Sigmoid colon (tissue), 4 donors: Measurements from ENCODE around the gene CILP2.

Experiments used
- EP300 ChIP-seq, 4 donors: sonication (generic); formaldehyde crosslinking; IDR thresholded peaks; one replicate each; pipeline ENCODE4 v1.6.1; 2017; ENCODE audit warnings: antibody characterized with exemption in 4 of 4
- POLR2A ChIP-seq, 2 donors: fragments of 450-650 bp; IDR thresholded peaks; one replicate each; pipeline ENCODE4 v1.6.1; 2016; ENCODE audit warnings: antibody characterized with exemption in 2 of 2, mild to moderate bottlenecking in 2 of 2, moderate library complexity in 2 of 2
- POLR2AphosphoS5 ChIP-seq, 4 donors: sonication (generic); formaldehyde crosslinking; IDR thresholded peaks; one replicate each; pipeline ENCODE4 v1.6.1; 2017; ENCODE audit warnings: antibody characterized with exemption in 4 of 4
- TF ChIP-seq, protein P1 (sequence below), 4 experiments: fragments of 450-650 bp in 3 of 4; fragments of 200-600 bp in 1 of 4; IDR thresholded peaks; one replicate each; pipeline ENCODE4 v1.5.1; 2016 to 2019; ENCODE audit warnings: antibody characterized with exemption in 4 of 4, mild to moderate bottlenecking in 3 of 4, moderate library complexity in 2 of 4

DNA sequence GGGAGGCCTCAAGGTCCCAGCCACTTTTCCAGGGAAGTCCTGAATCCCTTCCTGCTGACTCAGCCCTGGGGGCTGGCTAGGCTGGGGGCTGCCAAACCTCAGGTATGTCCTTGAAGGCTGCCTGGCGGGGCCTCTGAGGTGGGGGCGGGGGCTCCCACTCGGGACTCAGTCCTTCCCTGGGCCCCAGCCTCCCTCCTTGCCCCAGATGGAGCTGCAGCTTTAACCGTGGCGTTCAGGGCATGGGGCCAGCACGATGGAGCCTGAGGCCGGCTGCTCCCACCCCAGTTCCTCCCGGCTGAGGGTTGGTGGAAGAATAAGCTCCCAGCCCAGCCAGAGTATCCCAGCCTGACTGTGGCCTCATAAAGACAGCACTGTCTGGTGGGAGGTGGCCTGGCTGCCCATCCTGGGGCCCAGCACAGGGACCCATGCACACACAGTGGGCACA lies 12.4 kb downstream of the CILP2 start:
- TF ChIP-seq, protein P1, sequence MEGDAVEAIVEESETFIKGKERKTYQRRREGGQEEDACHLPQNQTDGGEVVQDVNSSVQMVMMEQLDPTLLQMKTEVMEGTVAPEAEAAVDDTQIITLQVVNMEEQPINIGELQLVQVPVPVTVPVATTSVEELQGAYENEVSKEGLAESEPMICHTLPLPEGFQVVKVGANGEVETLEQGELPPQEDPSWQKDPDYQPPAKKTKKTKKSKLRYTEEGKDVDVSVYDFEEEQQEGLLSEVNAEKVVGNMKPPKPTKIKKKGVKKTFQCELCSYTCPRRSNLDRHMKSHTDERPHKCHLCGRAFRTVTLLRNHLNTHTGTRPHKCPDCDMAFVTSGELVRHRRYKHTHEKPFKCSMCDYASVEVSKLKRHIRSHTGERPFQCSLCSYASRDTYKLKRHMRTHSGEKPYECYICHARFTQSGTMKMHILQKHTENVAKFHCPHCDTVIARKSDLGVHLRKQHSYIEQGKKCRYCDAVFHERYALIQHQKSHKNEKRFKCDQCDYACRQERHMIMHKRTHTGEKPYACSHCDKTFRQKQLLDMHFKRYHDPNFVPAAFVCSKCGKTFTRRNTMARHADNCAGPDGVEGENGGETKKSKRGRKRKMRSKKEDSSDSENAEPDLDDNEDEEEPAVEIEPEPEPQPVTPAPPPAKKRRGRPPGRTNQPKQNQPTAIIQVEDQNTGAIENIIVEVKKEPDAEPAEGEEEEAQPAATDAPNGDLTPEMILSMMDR (IDR thresholded peaks at IDR 0.05), result no peak
- TF ChIP-seq POLR2A (IDR thresholded peaks at IDR 0.05) (no peak), EP300 (IDR thresholded peaks at IDR 0.05) (no peak), POLR2AphosphoS5 (IDR thresholded peaks at IDR 0.05) (no peak)
